CD14-positive monocyte (primary cell): Measurements from ENCODE around the gene MYO1C. TPM values are rescaled to one million over a fixed set of nuclear protein-coding genes. Genes with fewer than 3 reads are reported as not detected.

Experiments
- DNase-seq, 3 donors: peaks; one replicate each; pipeline ENCODE4 v3.0.0-alpha.2; 2011 to 2022
- H2AFZ ChIP-seq: 2 replicates; pipeline ENCODE4 v1.6.0; 2012; ENCODE audit warnings: mild to moderate bottlenecking, low read depth, low read length, inconsistent platforms; ENCODE audit not compliant: insufficient read depth, poor library complexity, severe bottlenecking
- H3K27ac ChIP-seq, 2 donors: 1 replicate in 1 of 2; 2 replicates in 1 of 2; pipeline ENCODE4 v1.5.1; 2012 to 2013; ENCODE audit warnings: low read length in 2 of 2, control low read depth in 1 of 2, inconsistent platforms in 1 of 2, low read depth in 1 of 2, mild to moderate bottlenecking in 1 of 2
- H3K27me3 ChIP-seq, 2 donors: one replicate each; pipeline versions ENCODE4 v1.6.0 to v1.6.1; 2011 to 2013; ENCODE audit warnings: low read length in 2 of 2; ENCODE audit not compliant: control insufficient read depth in 2 of 2, insufficient read depth in 2 of 2
- H3K36me3 ChIP-seq, 2 donors: replicated peaks in 1 of 2; 1 replicate in 1 of 2; 2 replicates in 1 of 2; pipeline versions ENCODE4 v1.5.1 to v1.6.1; 2012 to 2013; ENCODE audit warnings: low read length in 2 of 2, control low read depth in 1 of 2, inconsistent platforms in 1 of 2, mild to moderate bottlenecking in 1 of 2; ENCODE audit not compliant: insufficient read depth in 2 of 2, control insufficient read depth in 1 of 2
- H3K4me1 ChIP-seq, 2 donors: 1 replicate in 1 of 2; 2 replicates in 1 of 2; pipeline versions ENCODE4 v1.5.1 to v1.6.1; 2012 to 2013; ENCODE audit warnings: low read length in 2 of 2, control low read depth in 1 of 2, inconsistent platforms in 1 of 2, mild to moderate bottlenecking in 1 of 2, moderate library complexity in 1 of 2; ENCODE audit not compliant: insufficient read depth in 2 of 2, control insufficient read depth in 1 of 2
- H3K4me2 ChIP-seq: replicated peaks from 2 replicates; pipeline ENCODE3; 2012; ENCODE audit warnings: low read length, moderate library complexity, mild to moderate bottlenecking; ENCODE audit not compliant: poor library complexity, severe bottlenecking; ENCODE audit errors: extremely low read depth
- H3K4me3 ChIP-seq, 3 experiments: fragments of 200-600 bp in 1 of 3; sonication (generic) in 1 of 3; replicated peaks in 1 of 3; 1 replicate in 2 of 3; 2 replicates in 1 of 3; pipeline ENCODE4 v1.5.1; 2011 to 2013; ENCODE audit warnings: low read length in 3 of 3, mild to moderate bottlenecking in 3 of 3, control low read depth in 2 of 3, low read depth in 2 of 3, inconsistent platforms in 1 of 3, moderate library complexity in 1 of 3
- H3K79me2 ChIP-seq: 2 replicates; pipeline ENCODE4 v1.6.0; 2012; ENCODE audit warnings: mild to moderate bottlenecking, control low read depth, inconsistent platforms, low read length, moderate library complexity; ENCODE audit not compliant: insufficient read depth
- H3K9ac ChIP-seq: 2 replicates; pipeline ENCODE4 v1.6.0; 2017; ENCODE audit warnings: low read length, mild to moderate bottlenecking; ENCODE audit not compliant: insufficient read depth, poor library complexity, severe bottlenecking
- H3K9me3 ChIP-seq, 2 donors: replicated peaks in 1 of 2; 1 replicate in 1 of 2; 2 replicates in 1 of 2; pipeline versions ENCODE4 v1.5.1 to v1.6.1; 2012 to 2013; ENCODE audit warnings: low read length in 2 of 2, control low read depth in 1 of 2; ENCODE audit not compliant: control insufficient read depth in 1 of 2, insufficient read depth in 1 of 2
- H4K20me1 ChIP-seq: 2 replicates; pipeline ENCODE4 v1.6.0; 2012; ENCODE audit warnings: mild to moderate bottlenecking, low read length, control low read depth, moderate library complexity; ENCODE audit not compliant: insufficient read depth
- H3K27ac Mint-ChIP-seq, 7 donors: one replicate each; pipeline ENCODE4 v1.8.0; 2020; ENCODE audit warnings: mild to moderate bottlenecking in 7 of 7, mixed read lengths in 7 of 7, moderate library complexity in 6 of 7, inconsistent platforms in 2 of 7
- H3K27me3 Mint-ChIP-seq, 3 donors: one replicate each; pipeline ENCODE4 v1.8.0; 2021 to 2022; ENCODE audit warnings: low read depth in 3 of 3, mild to moderate bottlenecking in 3 of 3, mixed read lengths in 3 of 3, moderate library complexity in 3 of 3, inconsistent platforms in 1 of 3
- H3K36me3 Mint-ChIP-seq, 2 donors: one replicate each; pipeline ENCODE4 v1.8.0; 2020; ENCODE audit warnings: mixed read lengths in 2 of 2, inconsistent platforms in 1 of 2, mild to moderate bottlenecking in 1 of 2
- H3K4me1 Mint-ChIP-seq: one replicate; pipeline ENCODE4 v1.8.0; 2020; ENCODE audit warnings: mild to moderate bottlenecking, mixed read lengths
- H3K4me3 Mint-ChIP-seq, 2 donors: one replicate each; pipeline ENCODE4 v1.8.0; 2020; ENCODE audit warnings: mild to moderate bottlenecking in 2 of 2, mixed read lengths in 2 of 2, moderate library complexity in 1 of 2
- H3K9me3 Mint-ChIP-seq, 7 donors: one replicate each; pipeline ENCODE4 v1.8.0; 2020 to 2022; ENCODE audit warnings: mixed read lengths in 7 of 7, mild to moderate bottlenecking in 6 of 7, moderate library complexity in 6 of 7, inconsistent platforms in 2 of 7
- CTCF ChIP-seq: fragments of 200-600 bp; IDR thresholded peaks from one replicate; pipeline ENCODE4 v1.8.0; 2022; ENCODE audit warnings: antibody characterized with exemption, mild to moderate bottlenecking
- WGBS: methylation state at CpG from one replicate; pipeline ENCODE4 v1.1.5; 2013; ENCODE audit warnings: missing lambda C conversion rate; ENCODE audit not compliant: insufficient coverage; 5-methylcytosine and 5-hydroxymethylcytosine counted together
- intact Hi-C, 2 donors: fragments of 100-400 bp; cut with micrococcal nuclease; formaldehyde crosslinking; loops; one replicate each; pipeline versions ENCODE4 v1.15.0 to v1.15.1; 2023
- polyA plus RNA-seq, 3 donors: library from polyadenylated mRNA; depleted of rRNA in 1 of 3; unstranded in 2 of 3; stranded (reverse) in 1 of 3; fragments of 300-500 nt in 2 of 3; fragments of >200 nt in 1 of 3; fragmentation: Illumina TruSeq in 2 of 3; gene quantifications; 1 replicate in 2 of 3; 2 replicates in 1 of 3; pipeline ENCODE4 v1.2.3, GENCODE V29; 2012 to 2021

The MYO1C gene
- polyA plus RNA-seq, 3 donors: 2.5 to 9.5 (median 3.1) TPM

DNA sequence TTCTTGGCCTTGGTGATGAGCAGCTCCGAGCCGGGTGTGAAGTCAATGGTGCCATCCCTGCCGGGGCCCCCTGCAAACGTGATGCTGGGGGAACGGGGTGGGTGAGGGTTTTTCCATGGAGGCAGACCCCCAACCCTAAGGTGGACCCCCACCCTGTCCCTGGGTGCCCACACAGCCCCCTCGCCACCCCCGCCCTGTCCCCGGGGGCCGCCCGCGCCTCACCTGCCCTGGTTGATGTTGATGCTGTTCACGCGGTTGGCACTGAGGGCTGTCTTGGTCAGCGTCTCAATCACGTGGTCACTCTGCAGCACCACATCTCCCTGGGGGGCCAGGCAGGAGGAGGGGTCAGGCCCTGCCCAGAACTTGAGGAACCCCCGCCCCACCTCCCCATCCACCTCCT lies 25.2 kb downstream of the MYO1C start:
- Histone ChIP-seq H2AFZ (no peak overlapping the region), H4K20me1 (peaks cover 9% of the 10 kb centered on the region), H3K4me2 (no peak overlapping the region), H3K9ac (no peak overlapping the region), H3K9me3 (peaks cover 0 to 7% of the 10 kb centered on the region in 2 donors), H3K4me3 (no peak overlapping the region), H3K27me3 (peaks cover 0 to 52% of the 10 kb centered on the region in 2 donors), H3K79me2 (no peaks in the 10 kb centered on the region), H3K4me1 (peaks cover 49 to 54% of the 10 kb centered on the region in 2 donors), H3K36me3 (no peaks in the 10 kb centered on the region), H3K27ac (no peak overlapping the region)
- H3K27ac Mint-ChIP-seq: peak overlapping the region in 1 of 7 donors; percentile 41
- peaks cover 31 to 70% (median 57%) of the 10 kb centered on the region in 3 donors for H3K27me3 Mint-ChIP-seq
- no peak overlapping the region for H3K4me3 Mint-ChIP-seq
- intact Hi-C loops: no loop called here
- H3K9me3 Mint-ChIP-seq: peaks cover 0 to 12% (median 9%) of the 10 kb centered on the region in 7 donors
- DNase-seq: no peak
- peaks cover 19 to 20% of the 10 kb centered on the region in 2 donors for H3K36me3 Mint-ChIP-seq
- peaks cover 45% of the 10 kb centered on the region for H3K4me1 Mint-ChIP-seq
- 91% methylated on average over 4 of the region's 16 CpGs for WGBS
- no peak for TF ChIP-seq CTCF

DNA sequence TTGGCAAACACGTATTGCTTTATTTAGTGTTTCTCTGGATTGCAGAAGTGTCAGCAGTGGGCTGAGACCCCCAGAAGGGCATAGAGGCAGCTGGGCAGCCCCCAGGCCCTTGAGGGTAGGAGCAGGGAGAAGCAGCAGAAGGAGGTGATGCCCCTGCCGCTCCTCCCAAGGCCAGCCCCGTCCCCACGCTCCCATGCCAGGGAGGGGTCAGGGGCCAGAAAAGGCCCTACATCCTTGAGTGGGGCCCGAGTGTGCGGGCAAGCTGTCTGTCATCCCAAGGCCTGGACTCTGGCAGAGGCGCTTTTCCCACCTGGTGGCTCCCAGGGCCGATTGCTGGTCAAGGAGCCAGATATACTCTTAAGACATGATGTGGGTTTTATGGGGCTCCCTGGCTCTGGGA lies 28.3 kb downstream of the MYO1C start:
- Histone ChIP-seq H3K9ac (no peak overlapping the region), H3K4me3 (no peak overlapping the region)
- intact Hi-C loops: loop anchor here in 1 of 2 donors (5.0 kb wide), 1 partner anchor 62 kb away; the partner anchor contains the start of gene YWHAE

More for the DNA sequence above, 28.3 kb downstream of the MYO1C start:
- Histone ChIP-seq H3K27ac (no peak overlapping the region), H3K9me3 (peaks cover 0 to 7% of the 10 kb centered on the region in 2 donors), H3K27me3 (peaks cover 2 to 35% of the 10 kb centered on the region in 2 donors), H3K4me1 (peaks cover 69 to 72% of the 10 kb centered on the region in 2 donors), H3K36me3 (no peaks in the 10 kb centered on the region), H4K20me1 (peaks cover 9% of the 10 kb centered on the region), H3K79me2 (no peaks in the 10 kb centered on the region), H2AFZ (no peak overlapping the region), H3K4me2 (no peak overlapping the region)
- H3K4me1 Mint-ChIP-seq: peaks cover 65% of the 10 kb centered on the region
- TF ChIP-seq CTCF: no peak
- WGBS: 97% methylated on average over 6 of the region's 8 CpGs
- peaks cover 32 to 65% (median 54%) of the 10 kb centered on the region in 3 donors for H3K27me3 Mint-ChIP-seq
- H3K27ac Mint-ChIP-seq: peak overlapping the region in 1 of 7 donors; percentile 97
- H3K4me3 Mint-ChIP-seq: peak overlapping the region in 1 of 2 donors; percentile 88
- peaks cover 13 to 14% of the 10 kb centered on the region in 2 donors for H3K36me3 Mint-ChIP-seq
- no peak for DNase-seq
- H3K9me3 Mint-ChIP-seq: peaks cover 0 to 14% (median 6%) of the 10 kb centered on the region in 7 donors
